NCI-H2107 (cell line): ENCODE results near the gene DENND6A.
"Not testable (repeated sequence)": the region's sequence is repeated elsewhere in the genome, so short reads cannot be mapped to it uniquely, and the experiment has no call there.

Experiments
- DNase-seq: peaks from one replicate; lab custom pipeline; 2025; lab: John Stamatoyannopoulos, UW

Gene DENND6A

GRCh38 chr3:57692133-57692395, 813 bp downstream of the DENND6A start:
- not testable (repeated sequence) for DNase-seq

DNA sequence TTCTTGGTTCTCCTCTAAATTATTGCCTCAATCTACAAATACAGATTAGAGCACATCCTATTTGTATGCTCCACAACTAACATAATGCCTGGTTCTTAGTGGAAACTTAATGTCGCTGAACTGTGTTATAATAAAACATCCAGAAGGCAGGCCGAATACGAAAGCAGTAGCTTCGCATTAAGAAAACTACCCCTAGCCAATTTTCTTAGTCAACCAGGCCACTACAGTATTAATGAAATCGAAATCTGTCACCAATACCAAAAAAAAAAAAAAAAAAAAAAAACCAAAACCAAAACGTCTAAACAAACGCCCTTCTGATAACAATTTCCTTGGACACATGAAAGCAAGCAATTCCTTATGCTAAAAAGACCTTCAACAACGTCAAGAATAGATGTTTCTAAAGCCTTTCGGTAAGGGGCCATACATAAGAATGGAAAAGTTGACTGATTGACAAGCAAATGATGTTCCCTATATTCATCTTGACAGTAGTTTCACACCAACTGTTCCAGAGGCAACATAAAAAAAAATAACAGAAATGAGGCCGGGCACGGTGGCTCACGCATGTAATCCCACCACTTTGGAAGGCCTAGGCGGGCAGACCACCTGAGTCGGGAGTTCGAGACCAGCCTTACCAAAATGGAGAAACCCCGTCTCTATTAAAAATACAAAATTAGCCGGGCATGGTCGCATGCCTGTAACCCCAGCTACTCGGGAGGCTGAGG, 1.3 kb downstream of the DENND6A start:
- no peak for DNase-seq

GRCh38 chr3:57689367-57690053, 3.4 kb downstream of the DENND6A start:
- no peak for DNase-seq

DNA sequence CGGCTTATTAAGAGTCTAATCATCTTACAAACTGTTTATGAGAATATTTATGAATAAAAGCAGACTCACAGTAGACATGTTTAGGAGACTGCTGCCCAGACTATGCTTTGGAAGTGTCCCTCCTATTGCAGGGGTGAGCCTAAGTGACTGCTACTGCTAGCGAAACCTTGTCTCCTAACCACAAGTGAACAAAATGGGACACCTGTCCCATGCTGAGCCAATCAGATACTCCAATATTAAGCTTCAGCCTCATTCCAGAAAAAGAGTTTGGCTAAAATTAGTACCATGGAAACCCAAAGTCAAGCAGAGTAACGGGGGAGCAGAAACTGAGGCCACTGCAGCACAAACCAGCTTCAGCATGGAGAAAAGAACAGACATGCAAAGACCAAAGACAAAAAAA, 4.6 kb downstream of the DENND6A start:
- DNase-seq = no peak

DNA sequence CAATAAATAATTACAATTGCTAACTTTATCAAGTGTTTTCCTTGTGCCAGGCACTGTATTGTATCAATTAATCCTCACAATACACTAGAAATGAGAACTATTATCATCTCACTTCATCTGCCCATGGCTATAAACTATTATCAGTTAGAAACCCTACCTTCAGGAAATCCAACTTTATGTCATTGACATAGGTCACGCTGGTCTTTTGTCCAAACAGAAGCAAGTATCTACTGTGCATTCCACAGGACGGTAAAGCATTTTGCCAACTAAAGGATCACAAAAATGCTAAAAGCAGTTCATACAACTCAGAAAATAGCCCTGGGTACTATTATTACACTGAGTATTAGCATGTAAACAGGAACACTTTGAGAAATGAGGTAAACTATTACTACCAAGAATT, 9.6 kb downstream of the DENND6A start:
- no peak for DNase-seq

DNA sequence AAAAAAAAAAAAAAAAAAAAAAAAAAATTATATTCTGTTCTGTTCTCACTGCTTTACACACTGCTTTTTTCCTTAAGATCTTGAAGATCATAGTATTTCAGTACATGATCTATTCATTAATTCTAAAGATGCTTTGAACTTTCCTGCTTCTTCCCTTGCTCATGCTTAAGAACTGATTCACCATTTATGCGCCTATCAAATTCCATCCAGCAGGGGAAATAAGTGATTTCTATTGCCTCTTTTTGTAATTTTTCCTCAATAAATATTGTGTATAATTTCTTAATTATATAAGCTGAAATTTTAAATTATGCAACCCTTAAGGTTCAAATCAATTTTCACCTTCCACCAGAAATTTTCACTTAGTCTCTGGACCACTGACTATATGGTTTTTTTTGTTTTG, 10.6 kb downstream of the DENND6A start:
- DNase-seq = no peak

DNA sequence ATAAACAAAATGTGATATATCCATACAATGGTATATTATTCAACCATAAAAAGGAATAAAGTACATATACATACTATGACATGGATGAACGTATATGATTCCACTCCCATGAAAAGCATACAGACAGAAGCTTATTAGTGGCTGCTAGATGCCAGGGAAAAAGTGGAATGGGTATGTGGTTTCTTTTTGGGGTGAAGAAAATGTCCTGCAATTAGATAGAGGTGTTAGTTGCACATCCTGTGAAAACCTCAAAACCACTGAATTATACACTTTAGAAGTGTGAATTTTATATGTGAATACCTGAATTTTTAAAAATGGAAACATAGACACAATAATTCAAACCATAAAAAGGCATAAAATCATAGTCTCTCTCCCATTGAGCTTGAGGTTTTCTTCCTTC, 11.2 kb downstream of the DENND6A start:
- no peak for DNase-seq

GRCh38 chr3:57680046-57680445, 12.8 kb downstream of the DENND6A start:
- DNase-seq = no peak

GRCh38 chr3:57675530-57675929, 17.3 kb downstream of the DENND6A start:
- DNase-seq = no peak

- DNase-seq = no peak
Observed at GRCh38 chr3:57673156-57673555, 19.7 kb downstream of the DENND6A start.

DNA sequence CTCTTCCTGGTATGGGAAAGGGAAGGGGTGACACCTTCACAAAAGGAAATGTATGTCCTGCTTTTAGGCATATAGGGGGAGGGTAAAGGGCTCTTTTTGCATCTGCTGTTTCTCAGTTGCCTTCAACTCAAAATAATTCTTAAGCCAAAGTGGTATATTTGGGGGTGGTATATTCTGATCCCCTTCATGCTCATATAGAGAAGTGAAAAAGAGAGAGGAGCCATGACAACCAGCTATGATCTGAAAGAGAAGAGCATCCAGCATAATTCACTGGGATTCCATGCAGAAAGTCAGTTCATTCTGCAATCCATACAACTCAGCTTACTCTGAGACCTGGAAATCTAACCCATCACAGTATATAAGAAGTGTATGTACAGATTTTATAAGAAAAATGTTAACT, 22.3 kb downstream of the DENND6A start:
- no peak for DNase-seq

GRCh38 chr3:57661404-57661803, 31.5 kb downstream of the DENND6A start:
- DNase-seq = no peak

DNA sequence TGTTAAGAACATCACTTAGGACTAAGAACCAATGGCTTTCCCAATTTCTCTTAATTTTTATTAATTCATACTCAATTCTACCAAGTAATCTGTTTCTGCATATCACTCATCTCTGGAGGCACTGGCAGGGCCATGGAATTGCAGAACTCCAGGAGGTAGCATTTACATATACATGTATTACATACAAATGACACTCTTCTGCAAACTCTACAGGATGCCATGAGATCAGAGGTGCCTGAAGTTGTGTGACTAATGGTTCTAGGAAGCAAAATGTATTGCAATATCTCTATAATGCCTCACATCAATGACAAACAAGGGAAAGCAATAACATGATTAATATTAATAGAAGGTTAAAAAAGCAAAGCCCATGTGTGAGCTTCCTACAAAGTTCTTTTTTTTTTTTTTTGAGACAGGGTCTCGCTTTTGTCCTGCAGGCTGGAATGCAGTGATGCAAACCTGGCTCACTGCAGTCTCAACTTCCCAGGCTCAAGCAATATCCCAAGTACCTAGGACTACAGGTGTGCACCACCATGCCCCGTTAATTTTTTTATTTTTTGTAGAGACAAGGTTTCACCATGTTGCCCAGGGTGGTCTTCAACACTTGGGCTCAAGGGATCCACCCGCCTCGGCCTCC, 33.0 kb downstream of the DENND6A start:
- no peak for DNase-seq

GRCh38 chr3:57659004-57659673, 33.7 kb downstream of the DENND6A start:
- DNase-seq = no peak

GRCh38 chr3:57658536-57658935, 34.3 kb downstream of the DENND6A start:
- DNase-seq = no peak

DNA sequence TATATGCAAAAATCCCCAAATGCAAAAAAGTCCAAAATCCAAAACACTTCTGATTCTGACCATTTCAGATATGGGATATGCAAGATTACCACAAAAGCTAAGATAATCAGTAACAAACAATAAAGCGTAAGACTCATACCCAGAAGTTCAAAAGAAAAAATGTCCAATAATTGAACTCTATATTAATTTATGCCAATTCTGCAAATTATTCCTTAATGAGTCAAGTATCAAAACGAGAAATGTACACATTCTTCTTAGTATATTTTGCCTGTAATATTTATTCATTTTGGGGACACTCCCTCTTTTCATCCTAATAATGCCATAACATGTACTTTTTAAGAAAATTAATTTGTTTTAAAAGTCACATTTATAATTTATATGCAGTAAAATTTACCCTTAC, 37.1 kb downstream of the DENND6A start:
- no peak for DNase-seq

DNA sequence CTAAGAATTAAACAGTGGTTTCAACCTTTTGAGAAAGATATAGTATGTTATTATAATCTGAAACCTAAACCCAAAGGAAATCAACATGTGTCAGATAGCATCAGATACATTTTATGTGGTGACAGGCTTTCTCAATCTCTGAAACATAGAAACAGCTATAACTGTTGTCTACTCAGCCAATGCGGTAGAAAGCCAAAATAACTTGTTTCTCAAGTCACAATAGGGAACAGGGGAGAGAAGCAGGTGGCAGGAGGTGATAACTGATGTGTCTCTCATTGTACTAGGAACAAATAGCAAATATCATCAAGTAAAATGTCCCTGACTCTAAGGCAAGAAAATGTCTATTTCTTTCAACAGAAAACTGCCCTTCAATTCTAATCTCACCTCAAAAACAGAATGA, 38.6 kb downstream of the DENND6A start:
- no peak for DNase-seq

- DNase-seq = no peak
Observed at GRCh38 chr3:57652203-57652602, 40.7 kb downstream of the DENND6A start.

- no peak for DNase-seq
Observed at GRCh38 chr3:57647292-57647940, 45.5 kb downstream of the DENND6A start.

DNA sequence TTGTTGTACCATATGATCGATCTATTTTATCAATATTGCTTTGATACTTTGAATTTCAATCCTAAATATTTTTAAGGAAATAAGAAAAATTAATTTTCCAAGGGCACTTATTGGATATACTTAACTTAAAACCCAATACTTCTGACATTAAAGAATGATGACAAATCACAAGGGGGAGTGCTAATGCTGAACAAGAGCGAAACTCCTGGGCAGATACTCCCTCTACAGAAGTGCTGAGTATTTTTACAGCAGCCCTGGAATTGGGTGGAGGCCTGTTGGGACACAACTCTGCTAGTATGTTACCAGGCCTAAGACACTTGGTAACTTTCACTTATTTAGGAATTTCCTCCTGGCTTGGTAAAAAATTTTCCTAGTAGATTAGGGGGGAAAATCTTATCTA, 46.2 kb downstream of the DENND6A start:
- no peak for DNase-seq

GRCh38 chr3:57644740-57645139, 48.1 kb downstream of the DENND6A start:
- no peak for DNase-seq

GRCh38 chr3:57637391-57637790, 55.5 kb downstream of the DENND6A start:
- no peak for DNase-seq

DNA sequence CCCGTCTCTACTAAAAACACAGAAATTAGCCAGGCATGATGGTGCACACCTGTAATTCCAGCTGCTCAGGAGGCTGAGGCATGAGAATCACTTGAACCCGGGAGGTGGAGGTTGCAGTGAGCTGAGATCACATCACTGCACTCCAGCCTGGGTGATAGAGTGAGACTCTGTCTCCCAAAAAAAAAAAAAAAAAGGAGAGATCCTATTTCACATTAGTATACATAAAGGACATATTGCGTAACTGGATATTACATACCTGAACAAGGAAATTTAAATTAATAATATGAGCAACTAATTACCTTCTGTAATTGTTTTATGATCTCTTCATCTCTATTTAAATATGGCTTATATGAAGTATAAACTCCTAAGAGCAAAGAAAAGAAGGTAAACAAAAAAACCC, 58.6 kb downstream of the DENND6A start:
- not testable (repeated sequence) for DNase-seq
